SK-MEL-5 (cell line): Measurements from ENCODE around the gene MFAP3. TPM values are rescaled to one million over a fixed set of nuclear protein-coding genes. Genes with fewer than 3 reads are reported as not detected.
A peak's percentile ranks its signal among the peaks of the same experiment; 100 is the strongest.

Source experiments
- DNase-seq: peaks from one replicate; pipeline ENCODE4 v3.0.0-alpha.2; 2016; ENCODE audit warnings: low read depth, low spot score
- in situ Hi-C: cut with HindIII; loops from 2 replicates; pipeline ENCODE4 v1.10.0; 2016; ENCODE audit warnings: low sequenced_read_pairs, high pct_unique_total_duplicates, low pct_unique_long_range_greater_than_20kb
- total RNA-seq: library from RNA; depleted of rRNA; stranded (reverse); fragments of >200 nt; shearing (Covaris generic); gene quantifications from 2 replicates; pipeline ENCODE4 v1.2.3, GENCODE V29; 2014; rRNA removed

The MFAP3 gene
- total RNA-seq, 1 experiment from 2014 or later: 32.2 TPM

GRCh38 chr5:154078272-154078671 is 39.5 kb downstream of the MFAP3 start:
- no peak for DNase-seq
- in situ Hi-C loops: no loop called here

GRCh38 chr5:154081246-154081645 is 42.5 kb downstream of the MFAP3 start:
- in situ Hi-C loops: no loop called here
- DNase-seq: no peak

GRCh38 chr5:154084062-154084639 is 45.4 kb downstream of the MFAP3 start:
- no peak for DNase-seq
- in situ Hi-C loops: no loop called here

GRCh38 chr5:154086146-154086545 is 47.4 kb downstream of the MFAP3 start:
- DNase-seq: no peak
- in situ Hi-C loops: no loop called here

- in situ Hi-C loops: no loop called here
These were observed 47.9 kb downstream of the MFAP3 start for GRCh38 chr5:154086641-154087040.

GRCh38 chr5:154087260-154087659 is 48.5 kb downstream of the MFAP3 start:
- in situ Hi-C loops: no loop called here
- DNase-seq: peak; percentile 48

More at GRCh38 chr5:154086641-154087040, 47.9 kb downstream of the MFAP3 start:
- no peak for DNase-seq

- no peak for DNase-seq
- in situ Hi-C loops: no loop called here
These were observed 50.0 kb downstream of the MFAP3 start for GRCh38 chr5:154088801-154089200.

- DNase-seq: no peak
- in situ Hi-C loops: no loop called here
These were observed 51.9 kb downstream of the MFAP3 start for GRCh38 chr5:154090656-154091055.

- in situ Hi-C loops: no loop called here
- no peak for DNase-seq
These were observed 53.8 kb downstream of the MFAP3 start for GRCh38 chr5:154092356-154093141.

- in situ Hi-C loops: no loop called here
- no peak for DNase-seq
These were observed 54.4 kb downstream of the MFAP3 start for GRCh38 chr5:154093142-154093532.

- in situ Hi-C loops: no loop called here
- DNase-seq: no peak
These were observed 57.1 kb downstream of the MFAP3 start for GRCh38 chr5:154095904-154096303.

GRCh38 chr5:154097031-154097430 is 58.3 kb downstream of the MFAP3 start:
- in situ Hi-C loops: no loop called here

GRCh38 chr5:154098465-154098864 is 59.7 kb downstream of the MFAP3 start:
- peak; percentile 6 for DNase-seq
- in situ Hi-C loops: no loop called here

More at GRCh38 chr5:154097031-154097430, 58.3 kb downstream of the MFAP3 start:
- DNase-seq: no peak

- in situ Hi-C loops: no loop called here
- DNase-seq: no peak
These were observed 62.4 kb downstream of the MFAP3 start for GRCh38 chr5:154101184-154101583.

- in situ Hi-C loops: no loop called here
These were observed 64.5 kb downstream of the MFAP3 start for GRCh38 chr5:154103233-154103632.

More at GRCh38 chr5:154103233-154103632, 64.5 kb downstream of the MFAP3 start:
- no peak for DNase-seq

Other genes with a start within 250 kb of the MFAP3 start
- gene FAM114A2, start 57 bp upstream of the MFAP3 start, total RNA-seq: 20.5 and 23.1 TPM in 2 replicates
- gene GALNT10, start 151.8 kb downstream of the MFAP3 start, total RNA-seq: 8.7 and 11.0 TPM in 2 replicates